HL-60/S4 treated with phorbol 12-myristate 13-acetate at 8.2 ng/mL for 4 days and 3 days (cell line): ENCODE measurements around the gene SLC37A4.
"Not testable (repeated sequence)": the region's sequence is repeated elsewhere in the genome, so short reads cannot be mapped to it uniquely, and the experiment has no call there.

Experiments used
- in situ Hi-C: fragments of 300-500 bp; cut with MboI; formaldehyde crosslinking; loops from 2 replicates; pipeline ENCODE4 v1.15.0; 2022; ENCODE audit warnings: low sequenced_read_pairs

SLC37A4 gene

DNA sequence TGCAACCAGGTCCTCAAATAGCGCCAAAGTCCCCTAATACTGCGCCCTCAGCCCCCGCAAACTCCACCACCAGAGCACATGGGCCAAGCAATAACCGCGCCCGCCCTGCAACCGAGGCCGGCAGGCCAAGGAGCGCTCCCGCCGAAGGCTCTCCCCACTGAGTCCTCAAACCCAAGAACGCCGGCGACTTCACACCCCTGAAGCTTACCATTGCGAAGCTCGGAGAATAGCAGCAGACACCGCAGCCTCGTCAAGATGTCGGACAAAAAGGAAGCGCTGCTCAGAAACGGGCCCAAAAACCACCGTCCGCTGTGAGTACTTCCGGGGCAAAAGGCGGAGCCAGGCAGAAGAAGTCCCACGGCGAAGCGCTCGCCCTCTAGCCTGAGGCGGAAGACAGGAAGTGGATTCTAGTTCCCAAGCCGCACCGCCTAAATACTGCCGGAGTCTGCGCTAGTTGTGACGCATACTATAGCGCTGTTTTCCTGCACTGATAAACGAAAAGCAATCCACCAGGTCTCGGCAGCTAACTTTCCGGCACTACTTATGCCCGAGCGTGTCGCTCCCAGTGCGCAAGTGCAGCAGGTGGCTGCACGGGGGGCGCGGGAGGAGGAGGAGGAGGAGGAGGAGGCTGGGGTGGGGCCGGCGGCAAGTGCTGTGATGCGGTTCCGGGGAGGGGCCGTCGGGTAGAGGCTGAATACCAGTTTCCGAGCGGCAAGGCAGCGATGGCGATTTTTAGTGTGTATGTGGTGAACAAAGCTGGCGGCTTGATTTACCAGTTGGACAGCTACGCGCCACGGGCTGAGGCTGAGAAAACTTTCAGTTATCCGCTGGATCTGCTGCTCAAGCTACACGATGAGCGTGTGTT lies 12.4 kb downstream of the SLC37A4 start, which contains the start of the genes RPS25 and TRAPPC4:
TSS of gene RPS25 (minus strand) at position 270 of the 865 bp plus-strand sequence. CDS start at position 211, 59 bp downstream.
TSS of gene TRAPPC4 (plus strand) at position 693 of the 865 bp plus-strand sequence. CDS start at position 723, 30 bp downstream.
- in situ Hi-C loops: no loop called here

DNA sequence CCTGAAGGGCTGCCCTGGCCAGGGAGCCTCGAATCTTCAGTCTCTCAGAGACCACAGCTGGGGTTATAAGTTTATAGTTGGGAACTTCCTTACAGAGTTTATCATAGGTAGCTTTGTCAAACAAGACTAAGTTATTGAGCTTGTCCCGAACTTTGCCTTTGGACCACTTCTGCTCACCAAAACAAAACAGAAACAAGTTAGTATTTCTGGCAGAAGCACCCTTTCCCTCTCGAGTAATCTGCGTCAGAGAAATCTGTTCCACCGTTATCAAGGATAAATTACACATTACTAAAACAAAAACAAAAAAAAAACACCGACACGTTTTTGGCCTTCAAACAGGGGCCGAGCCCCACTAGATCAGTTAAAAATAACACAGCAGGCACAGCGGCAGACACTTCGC lies 13.3 kb downstream of the SLC37A4 start:
- in situ Hi-C loops: not testable (repeated sequence)

GRCh38 chr11:119016216-119017009 lies 14.3 kb downstream of the SLC37A4 start:
- in situ Hi-C loops: no loop called here

DNA sequence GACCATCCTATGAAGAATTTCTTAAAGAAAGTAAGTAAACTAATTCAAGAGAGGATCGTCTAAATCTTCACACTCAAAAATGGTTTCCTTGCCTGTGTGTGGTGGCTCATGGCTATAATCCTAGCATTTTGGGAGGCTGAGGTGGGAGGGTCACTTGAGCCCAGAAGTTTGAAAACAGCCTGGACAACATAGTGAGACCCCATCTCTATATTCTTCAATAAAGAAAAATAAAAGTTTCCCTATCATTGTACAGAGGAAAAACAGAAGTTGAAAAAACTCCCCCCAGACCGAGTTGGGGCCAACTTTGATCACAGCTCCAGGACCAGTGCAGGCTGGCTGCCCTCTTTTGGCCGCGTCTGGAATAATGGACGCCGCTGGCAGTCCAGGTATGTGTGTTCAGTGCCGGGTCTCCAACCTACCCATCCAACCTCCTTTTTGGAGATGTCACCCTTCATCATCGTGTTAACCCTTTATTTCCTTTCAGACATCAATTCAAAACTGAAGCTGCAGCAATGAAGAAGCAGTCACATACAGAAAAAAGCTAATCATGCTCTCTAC lies 15.5 kb downstream of the SLC37A4 start:
- in situ Hi-C loops: no loop called here

GRCh38 chr11:119014209-119014924 lies 16.3 kb downstream of the SLC37A4 start:
- in situ Hi-C loops: no loop called here

DNA sequence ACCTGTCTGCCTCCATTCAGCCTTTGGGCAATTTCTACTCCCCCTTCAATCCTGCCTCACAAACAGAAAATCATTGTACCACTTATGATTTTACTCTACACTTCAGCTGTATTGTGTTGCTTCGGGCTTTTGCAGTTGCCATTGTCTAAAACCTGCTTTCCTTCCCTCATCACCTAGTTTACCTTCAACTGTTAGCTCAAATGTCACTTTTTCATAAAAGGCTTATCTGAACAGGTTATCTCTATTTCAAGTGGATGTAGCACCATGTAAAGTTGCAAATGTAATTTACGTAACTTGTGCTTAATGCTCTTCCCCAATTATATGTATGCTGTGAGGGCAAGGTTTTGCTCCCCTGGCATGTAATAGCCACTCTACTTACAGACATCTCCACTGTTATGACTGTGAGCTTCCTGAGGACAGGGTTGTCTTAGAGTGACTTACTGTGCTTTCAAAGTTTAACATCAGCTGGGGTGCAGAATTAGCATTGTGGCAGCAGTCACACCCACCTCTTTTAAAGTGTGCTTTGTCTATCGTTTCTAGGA lies 18.0 kb downstream of the SLC37A4 start:
- in situ Hi-C loops: no loop called here

- in situ Hi-C loops: no loop called here
Measured at GRCh38 chr11:119011476-119012053, 19.1 kb downstream of the SLC37A4 start.

- in situ Hi-C loops: no loop called here
Measured at GRCh38 chr11:119006656-119007055, 24.0 kb downstream of the SLC37A4 start.

DNA sequence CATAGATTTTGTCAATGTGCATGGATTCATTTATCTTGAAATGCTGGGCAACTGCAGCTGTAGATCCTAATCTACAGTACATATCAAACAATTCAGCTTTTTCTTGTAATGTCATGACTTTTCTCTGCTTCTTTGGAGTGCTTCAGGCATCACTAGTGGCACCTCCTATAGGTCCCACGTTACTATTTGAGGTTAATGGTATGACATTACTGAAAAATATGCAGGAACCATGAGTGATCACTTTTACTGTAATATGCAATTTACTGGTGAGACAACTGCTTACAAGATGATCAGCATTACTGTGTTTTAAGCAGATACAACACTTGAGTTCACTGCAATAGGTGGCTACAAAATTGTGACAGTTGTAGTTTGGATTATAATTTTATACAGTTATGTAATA lies 29.8 kb downstream of the SLC37A4 start:
- in situ Hi-C loops: no loop called here

DNA sequence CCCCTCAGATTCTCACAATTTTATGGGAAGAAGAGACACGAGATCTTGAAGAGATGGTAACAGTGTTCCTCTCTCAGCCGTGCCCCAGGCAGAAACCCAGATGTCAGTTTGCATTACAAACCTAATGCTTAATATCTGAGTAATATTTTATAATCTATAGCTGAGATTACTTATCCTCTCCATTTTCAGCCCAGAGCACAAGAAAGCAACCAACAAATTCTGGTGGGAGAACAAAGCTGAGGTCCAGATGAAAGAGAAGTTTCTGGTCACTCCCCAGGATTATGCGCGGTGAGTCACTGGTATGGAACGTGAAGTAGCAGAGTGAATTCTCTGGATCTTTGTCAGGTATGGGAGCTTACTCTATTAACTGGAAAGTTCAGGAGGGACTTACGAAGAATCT lies 31.9 kb downstream of the SLC37A4 start:
- in situ Hi-C loops: no loop called here

GRCh38 chr11:118998388-118998717 lies 32.3 kb downstream of the SLC37A4 start:
- in situ Hi-C loops: no loop called here

- in situ Hi-C loops: no loop called here
Measured at GRCh38 chr11:118997627-118998387, 32.9 kb downstream of the SLC37A4 start, which contains the start of gene CENATAC. Gene CENATAC, plus strand, starts transcription at chr11:118998138. Its CDS starts 60 bp downstream, at chr11:118998198.

DNA sequence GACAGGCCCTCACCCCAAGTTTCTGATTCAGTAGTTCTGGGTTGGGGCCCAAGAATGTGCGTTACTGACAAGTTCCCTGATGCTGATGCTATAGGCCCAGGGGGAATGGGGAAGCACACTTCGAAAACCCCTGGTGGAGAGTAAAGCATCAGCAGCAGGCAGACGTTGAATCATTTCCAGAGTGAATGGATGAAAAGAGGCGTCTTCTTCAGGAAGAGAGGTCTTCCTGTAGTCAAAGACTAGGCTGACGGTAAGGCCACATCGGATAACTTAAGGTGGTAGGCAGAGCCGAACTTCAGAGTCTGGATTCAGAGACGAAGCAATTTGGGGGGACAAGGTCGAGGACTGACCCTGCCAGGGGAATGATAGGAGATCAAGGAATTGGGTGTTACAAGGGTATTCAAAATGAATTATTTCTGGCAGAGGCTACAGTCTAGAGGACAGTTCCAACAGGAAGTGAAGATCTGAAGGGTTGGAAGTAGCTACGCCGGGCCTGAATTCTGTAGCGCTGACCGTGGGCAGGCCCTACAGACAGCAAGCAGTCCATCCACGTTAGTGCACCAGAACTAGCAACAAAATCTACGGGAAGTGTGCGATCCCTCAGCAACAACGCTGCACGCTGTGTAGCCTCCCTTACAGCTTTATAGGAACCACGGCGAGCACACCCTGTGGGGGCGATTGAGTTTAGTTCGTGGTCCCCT lies 33.6 kb downstream of the SLC37A4 start:
- in situ Hi-C loops: no loop called here

- in situ Hi-C loops: not testable (repeated sequence)
Measured at GRCh38 chr11:118991486-118992038, 39.1 kb downstream of the SLC37A4 start.

DNA sequence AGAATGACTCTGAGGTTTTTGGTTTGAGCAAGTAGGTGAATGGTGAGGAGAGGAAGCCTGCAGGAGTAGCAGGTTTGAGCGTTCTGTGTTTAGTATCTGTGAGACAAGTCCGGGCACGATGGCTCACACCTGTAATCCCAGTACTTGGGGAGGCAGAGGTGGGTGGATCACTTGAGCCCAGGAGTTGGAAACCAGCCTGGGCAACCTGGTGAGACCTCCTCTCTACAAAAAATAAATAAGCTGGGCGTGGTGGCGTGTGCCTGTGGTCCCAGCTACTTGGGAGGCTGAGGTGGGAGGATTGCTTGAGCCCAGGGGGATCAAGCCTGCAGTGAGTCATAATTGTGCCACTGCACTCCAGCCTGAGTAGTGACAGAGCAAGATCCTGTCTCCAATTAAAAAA lies 42.4 kb downstream of the SLC37A4 start:
- in situ Hi-C loops: no loop called here

DNA sequence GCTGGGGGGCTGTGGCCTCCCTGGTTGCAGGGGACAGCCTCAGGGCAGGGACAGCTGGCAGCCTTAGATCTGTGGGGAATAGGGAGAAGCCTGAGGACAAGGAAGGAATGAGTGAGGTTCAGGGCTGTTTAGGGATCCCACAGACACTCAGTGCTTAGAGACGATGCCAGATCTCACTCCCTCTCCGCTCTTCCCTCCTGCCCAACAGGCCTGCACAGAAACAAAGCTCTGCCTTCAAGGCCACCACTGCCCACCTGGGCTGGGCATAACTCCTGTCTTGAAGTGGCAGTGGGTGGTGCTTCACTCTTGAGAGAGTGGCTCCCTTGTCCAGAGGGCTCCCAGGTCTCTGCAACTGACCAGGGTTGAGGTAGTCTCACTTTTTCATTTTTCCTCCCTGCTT lies 45.9 kb downstream of the SLC37A4 start:
- in situ Hi-C loops: no loop called here

DNA sequence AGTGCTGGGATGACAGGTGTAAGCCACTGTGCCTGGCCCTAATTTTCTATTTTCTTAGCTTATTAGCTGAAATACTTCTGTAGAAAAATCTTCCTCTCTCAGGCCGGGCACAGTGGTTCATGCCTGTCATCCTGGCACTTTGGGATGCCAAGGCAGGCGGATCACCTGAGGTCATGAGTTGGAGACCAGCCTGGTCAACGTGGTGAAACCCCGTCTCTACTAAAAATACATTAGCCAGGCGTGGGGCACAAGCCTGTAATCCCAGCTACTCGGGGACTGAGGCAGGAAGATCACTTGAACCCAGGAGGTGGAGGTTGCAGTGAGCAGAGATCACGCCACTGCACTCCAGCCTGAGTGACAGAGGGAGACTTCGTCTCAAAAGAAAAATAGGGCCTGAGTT lies 46.3 kb downstream of the SLC37A4 start:
- in situ Hi-C loops: not testable (repeated sequence)

DNA sequence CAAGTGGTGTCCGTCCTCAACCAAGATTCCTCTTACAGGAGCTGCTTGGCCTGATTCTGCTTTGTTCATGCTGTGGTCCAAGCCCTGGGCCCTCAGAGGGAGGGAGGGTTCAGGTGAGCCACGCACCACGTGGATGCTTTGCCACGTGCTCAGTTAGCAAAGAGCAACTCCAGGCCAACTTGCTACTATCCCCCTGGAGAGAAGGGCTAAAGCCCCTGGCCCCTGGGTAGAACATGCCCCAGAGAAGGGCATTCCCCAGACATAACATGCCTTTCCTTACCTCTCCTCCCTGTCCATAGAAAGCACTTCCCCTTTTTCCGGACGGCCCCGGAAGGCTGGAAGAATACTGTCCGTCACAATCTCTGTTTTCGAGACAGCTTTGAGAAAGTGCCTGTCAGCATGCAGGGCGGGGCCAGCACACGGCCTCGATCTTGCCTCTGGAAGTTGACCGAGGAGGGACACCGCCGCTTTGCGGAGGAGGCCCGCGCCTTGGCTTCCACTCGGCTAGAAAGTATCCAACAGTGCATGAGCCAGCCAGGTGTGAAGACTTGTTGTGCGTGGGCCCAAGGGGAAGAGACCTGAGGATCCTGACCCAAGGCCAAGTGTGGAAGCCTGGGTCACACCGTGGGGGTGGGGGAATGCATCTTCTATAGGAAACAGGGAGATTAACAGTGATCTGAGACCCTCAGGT lies 50.3 kb downstream of the SLC37A4 start:
- in situ Hi-C loops: no loop called here
